Kidney capillary endothelial cell (primary cell): ENCODE measurements around the gene NECTIN3.

ENCODE experiments used
- DNase-seq: peaks from one replicate; pipeline ENCODE4 v3.0.0-alpha.2; 2018; ENCODE audit warnings: low spot score

NECTIN3 gene

DNA sequence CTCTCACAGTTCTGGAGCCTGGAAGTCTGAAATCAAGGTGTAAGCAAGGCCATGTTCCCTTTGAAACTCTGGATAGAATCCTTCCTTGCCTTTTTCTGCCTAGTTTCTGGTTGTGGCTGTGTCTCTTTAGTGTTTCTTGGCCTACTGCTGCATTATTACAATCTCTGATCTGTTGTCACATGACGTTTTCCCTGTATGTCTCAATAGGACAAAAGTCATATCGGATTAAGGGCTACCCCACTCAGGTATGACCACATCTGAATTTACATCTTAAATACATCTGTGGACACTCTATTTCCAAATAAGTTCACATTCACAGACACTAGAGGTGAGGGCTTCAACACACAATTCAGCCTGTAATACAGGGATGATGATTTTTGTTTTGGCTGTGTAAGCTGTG is 13.3 kb downstream of the NECTIN3 start:
- DNase-seq = no peak

DNA sequence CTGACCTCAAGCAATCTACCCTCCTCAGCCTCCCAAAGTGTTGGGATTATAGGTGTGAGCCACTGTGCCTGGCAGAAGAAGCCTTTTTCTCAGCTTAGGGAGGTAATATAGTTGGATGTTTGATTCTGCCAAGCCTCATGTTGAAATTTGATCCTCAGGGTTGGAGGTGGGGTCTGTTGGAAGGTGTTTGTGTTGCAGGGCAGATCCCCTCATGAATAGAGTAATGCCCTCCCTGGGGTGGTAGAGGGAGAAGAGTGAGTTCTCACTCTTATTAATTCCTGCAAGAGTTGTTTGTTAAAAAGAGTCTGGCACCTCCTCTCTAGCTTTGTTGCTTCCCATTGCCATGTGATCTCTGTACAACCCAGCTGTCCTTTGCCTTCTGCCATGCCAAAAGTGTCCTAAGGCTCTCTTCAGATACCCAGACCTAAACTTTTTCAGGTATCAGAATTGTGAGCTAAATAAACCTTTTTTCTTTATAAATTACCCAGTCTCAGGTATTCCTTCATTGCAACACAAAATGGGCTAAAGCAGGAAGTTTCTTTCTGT is 16.4 kb downstream of the NECTIN3 start:
- no peak for DNase-seq

DNA sequence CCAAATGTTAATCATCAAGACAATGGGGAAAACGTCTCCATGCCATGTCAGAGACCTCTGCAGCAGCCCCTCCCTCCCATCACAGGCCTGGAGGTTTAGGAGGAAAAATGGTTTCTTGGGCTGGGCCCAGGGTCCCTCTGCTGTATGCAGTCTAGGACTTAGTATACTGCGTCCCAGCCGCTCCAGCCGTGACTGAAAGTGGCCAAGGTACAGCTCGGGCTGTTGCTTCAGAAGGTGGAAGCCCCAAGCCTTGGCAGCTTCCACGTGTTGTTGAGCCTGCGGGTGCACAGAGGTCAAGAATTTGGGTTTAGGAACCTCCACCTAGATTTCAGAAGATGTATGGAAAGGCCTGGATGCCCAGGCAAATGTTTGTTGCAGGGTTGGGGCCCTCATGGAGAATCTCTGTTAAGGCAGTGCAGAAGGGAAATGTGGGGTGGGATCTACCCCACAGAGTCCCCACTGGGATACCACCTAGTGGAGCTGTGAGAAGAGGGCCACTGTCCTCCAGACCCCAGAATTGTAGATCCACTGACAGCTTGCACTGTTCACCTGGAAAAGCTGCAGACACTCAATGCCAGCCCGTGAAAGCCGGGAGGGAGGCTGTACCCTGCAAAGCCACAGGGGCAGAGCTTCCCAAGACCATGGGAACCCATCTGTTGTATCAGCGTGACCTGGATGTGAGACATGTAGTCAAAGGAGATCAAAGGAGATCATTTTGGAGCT is 25.0 kb downstream of the NECTIN3 start:
- DNase-seq = no peak

DNA sequence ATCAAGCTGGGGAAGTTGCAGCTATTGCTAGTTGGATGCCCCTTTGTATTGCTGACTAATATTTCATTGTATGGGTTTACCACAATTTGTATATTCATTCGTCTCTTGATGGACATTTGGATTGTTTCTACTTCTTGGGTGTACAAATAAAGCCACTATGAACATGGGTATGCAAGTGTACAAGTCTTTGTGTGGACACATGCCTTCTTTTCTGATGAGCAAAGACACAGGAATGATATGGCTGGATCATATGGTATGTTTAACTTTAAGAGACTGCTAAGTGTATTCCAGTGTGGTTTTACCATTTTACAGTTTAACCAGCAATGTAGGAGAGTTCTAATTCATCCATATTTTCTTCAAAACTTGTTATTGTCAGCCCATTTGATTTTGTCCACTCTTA is 32.2 kb downstream of the NECTIN3 start:
- no peak for DNase-seq

DNA sequence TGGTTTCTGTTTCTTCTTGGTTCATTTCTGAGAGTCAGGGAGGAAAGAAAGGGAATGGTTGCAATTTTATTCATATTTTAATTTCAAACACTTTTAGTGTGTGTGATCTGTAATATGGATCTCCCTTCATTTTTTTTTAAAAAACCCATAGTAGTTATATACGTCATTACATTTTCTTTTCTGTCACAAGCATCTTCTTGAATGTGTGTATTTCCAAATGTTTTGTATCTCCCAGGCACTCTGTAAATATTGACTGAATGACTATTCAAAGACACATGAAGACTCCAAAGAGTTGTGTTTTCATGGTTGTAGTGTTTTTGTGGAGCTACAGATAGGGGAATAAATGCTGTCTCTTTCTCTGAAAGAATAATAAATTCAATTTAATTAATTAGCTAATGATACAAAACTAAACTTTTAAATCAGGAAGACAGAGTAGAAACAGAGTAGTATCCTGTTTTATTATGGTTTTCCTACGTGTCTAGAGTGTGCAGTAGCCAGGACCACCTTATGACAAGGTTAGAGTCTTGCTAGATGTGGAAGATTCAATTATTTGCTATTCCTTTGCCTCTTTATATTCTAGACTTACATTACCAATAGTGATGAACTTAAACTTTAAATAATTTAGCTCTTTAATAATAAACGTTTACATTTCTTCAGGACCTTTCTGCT is 35.5 kb downstream of the NECTIN3 start:
- DNase-seq = no peak

DNA sequence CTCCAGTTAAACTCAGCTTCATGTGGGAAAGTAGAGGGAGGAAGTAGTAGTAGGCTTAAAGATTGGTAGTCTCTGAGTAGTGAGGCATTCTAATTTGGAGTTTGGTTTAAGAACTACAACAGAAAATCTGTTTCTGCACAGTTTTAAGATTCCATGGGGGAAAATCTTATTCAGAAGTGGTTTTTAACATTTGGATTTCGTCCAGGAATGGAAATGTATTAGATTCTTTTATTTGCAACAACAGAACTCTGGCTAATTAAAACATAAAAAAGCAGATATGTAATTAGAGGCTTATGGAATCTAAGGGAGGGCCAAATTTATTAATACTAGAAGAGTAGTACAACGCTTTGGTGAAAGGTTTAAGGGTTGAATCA is 36.0 kb downstream of the NECTIN3 start:
- DNase-seq = no peak

DNA sequence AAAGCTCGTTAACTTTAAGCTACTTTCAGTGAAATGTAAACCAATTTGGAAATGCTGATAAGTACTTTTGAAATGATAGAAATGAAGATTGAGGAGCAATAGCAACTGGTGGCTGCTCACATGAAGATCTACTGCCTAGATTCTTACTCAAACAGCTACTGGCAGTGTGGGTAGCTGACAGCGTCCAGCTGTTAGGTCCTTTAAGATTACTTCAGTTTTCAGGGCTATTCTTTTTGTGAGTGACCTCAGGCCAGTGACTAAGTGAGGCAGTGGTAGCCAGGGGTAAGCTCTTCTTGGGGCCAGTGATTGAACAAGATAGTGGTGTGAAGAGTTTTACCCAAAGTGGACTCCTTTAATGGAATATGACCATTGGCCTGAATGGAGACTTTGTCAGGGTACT is 41.3 kb downstream of the NECTIN3 start:
- no peak for DNase-seq

DNA sequence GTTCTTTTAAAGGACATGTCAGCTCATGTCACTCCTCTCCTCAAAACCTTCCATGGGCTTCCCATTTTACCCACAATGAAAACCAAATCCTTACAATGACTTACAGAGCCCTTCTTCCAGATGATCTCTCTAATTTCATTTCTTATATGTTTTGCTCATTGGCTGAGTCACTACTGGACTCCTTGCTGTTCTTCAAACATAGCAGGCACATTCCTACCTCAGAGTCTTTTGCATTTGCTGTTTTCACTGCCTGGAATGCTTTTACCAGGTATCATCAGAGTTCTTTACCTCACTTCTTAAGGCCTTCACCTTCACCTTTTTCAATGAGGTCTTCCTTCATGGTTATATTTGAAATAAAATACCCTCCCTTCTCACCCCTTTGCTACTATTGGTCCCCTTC is 57.3 kb downstream of the NECTIN3 start:
- no peak for DNase-seq

DNA sequence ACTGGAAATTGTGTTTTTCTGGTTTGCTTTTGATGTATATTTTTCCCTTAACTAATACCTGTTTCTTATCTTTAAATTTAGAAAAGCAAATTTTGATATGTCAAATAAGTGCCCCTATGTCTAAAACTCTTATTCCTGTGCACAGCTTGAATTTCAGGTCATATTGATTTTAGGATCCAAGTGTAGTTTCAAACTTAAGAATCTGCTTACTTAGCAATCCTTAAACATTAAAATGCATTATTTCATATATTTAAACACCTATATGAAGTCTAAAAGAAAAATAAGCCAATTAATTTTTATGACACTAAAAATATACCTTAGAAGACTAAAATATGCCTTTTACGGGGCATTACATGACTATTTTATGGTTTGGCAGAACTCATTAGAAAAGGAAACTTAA is 59.2 kb downstream of the NECTIN3 start:
- DNase-seq = no peak

DNA sequence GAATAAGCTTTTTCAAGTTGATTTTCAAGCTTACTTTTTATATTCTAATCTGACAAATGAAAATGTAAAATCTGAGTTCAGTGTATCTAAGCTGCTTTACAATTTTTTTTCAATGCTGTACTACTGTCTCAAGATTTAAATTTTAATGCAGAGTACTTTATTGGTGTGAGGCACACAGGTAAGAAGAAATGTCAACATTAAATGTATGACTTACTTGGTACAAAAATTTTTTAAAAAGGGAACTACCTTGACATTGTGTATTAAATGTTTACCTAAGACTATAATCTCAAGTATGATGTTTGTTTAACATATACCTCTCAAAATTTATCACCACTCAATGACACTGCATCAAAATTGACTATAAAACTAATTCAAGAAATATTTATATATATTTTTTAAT is 62.7 kb downstream of the NECTIN3 start:
- no peak for DNase-seq

DNA sequence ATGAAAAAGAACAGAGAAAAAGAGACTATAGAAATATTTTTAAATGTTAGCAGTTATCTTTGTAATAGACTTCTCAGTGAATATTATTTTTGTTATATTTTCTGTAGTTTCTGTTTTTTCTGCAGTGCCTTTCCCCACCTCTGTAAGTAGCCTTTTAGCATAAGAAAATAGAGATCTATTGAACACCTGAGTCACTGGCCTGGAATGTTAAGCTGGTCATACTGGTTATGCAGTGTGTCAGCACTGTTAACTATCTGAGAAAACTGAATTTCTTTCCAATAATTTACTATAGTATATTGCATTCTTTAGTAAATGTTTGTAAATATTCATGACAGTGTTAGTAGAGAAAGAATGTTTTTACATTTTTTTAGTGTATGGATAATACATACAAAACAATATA is 79.8 kb downstream of the NECTIN3 start:
- no peak for DNase-seq

DNA sequence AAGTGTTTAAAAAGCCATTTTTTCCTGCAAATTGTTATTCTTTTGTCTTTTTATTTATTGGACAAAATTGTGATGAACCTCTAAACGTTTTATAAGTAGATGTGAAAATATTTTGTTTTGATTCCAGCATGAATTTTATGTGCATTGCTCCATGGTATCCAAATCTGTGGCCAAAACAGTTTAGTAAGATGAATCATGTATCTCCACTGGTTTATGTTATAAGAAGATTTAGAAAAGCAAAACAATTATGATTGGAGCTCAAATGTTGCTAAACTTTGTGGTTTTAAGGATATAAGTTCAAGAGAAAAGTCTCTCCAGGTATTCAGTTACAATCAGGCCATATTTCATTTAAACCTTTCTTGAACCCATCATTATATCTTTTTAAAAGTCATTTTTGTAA is 80.9 kb downstream of the NECTIN3 start:
- DNase-seq = no peak

DNA sequence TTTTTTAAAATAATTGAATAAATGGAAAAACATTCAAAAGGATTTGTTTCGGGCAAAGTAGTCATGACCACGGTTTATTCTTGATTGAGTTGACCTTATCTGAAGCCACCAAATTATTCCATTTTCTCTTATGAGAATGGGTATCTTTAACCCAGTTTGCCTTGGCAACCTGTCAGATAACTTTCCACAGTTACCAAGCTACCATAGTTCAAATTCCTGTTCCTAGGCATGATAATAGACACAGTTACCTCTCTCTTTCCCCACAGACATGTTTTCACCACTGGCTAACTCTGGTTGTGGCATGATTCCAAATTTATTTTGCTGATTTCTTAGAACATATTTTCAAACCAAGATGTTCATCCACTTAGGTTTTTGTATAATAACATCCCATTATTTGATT is 84.9 kb downstream of the NECTIN3 start:
- no peak for DNase-seq

DNA sequence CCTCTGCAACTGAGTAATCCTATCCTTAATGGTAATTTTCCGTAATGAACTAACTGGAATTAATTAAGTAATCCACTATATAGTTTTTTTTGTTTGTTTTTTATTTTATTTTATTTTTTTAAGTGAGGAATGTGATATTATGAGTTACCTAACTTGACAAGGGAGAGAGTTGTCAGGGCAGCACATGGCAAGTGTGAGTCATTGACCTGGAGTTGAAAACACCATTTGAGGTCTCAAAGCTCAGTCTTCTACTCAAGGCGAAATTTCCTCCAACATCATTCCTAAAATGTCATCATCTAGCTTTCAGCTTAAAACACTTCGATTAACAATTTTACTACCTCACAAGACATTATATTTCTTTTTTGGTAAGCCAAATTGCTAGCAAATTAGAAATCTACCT is 87.8 kb downstream of the NECTIN3 start:
- DNase-seq = no peak

DNA sequence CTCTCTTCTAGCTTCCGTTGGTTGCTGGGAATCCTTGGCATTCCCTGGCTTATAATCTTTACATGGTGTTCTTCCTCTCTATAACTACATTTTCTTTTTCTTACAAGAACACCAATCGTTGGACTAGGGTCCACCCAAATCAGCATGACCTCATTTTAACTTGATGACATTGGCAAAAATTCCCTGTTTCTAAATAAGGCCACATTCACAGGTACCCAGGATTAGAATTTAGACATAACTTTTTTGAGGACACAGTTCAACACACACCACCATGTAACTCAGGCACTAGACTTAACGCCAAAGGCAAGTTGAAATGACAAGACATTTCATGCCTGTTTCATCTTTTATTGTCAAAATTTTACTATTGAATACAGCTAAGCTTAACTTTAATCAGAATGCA is 93.0 kb downstream of the NECTIN3 start:
- DNase-seq = no peak

DNA sequence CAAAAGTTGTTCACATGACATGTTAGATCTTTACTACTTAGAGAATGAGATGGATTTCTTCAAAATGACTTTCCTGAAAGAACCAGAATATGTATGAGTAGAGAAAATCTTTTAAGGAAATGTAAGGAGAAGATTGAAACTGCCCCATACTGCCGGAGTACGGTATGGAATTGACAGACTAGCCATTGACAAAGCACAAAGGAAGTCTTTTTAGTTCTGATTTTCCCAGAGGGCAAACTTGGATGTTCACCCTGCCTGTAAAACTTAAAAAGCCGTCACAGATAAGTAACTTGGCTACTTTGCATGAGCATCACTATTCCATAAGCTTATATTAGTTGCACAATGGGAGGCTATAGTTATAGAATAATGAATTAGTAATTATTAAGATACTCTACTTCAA is 93.8 kb downstream of the NECTIN3 start:
- no peak for DNase-seq

DNA sequence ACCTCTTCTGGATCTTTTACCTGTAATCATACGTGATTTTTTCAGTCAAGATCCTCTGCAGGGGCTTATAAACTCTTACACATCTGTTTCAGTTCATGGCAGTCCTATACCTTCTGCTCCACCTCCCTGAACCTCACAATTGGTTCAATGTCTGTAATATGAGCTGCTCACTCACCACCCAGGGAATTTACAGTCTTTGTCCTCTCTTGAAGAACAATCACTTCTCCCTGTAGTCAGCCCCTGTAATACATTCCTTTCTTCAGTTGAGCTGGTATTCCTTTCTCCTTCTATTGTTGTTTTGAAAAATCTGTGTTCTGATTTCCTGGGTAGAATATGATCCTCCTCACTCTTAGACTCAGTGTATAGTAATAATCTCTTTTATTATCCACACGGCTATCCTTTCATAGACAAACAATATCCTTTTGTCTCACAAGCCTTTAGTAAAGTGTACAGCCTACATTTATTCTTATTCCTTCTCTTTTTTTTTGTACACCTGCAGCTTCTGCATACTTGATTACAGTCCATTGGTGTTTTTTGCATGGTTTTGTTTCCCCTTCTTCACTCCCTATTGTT is 101.8 kb downstream of the NECTIN3 start:
- no peak for DNase-seq

DNA sequence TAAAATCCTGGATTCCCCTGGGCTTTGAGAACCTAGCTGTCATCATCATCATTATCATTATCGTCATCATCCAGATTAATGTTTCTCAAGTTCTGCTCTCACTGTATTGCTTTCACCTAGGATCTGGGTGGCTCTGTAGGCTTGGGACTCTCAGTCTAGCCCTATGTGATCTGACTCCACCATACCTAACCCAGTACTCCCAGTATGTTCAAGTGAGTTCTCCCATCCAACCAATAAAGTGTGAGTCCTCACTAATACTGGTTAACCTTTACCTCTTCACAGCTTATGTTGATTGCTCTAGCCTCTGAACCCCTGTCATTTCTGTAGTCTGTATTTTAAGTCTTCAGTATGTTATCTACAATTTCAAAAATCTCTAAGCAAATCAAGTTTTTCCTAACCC is 102.3 kb downstream of the NECTIN3 start:
- no peak for DNase-seq

DNA sequence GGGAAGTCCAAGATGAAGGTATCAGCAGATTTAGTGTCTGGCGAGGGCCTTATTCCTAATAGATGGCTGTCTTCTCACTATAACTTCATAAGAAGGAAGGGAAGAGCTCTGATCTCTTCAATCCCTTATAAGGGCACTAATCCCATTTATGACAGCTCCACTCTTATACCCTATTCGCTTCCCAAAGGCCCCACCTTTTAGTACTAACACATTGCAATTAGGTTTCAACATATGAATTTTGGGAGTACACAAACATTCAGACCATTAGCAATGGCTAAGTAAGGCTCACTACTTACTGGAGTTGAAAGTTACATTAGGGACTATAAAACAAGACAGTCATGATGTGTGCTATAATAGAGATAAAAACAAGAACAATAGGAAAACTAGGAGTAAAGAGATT is 118.9 kb downstream of the NECTIN3 start:
- DNase-seq = no peak

DNA sequence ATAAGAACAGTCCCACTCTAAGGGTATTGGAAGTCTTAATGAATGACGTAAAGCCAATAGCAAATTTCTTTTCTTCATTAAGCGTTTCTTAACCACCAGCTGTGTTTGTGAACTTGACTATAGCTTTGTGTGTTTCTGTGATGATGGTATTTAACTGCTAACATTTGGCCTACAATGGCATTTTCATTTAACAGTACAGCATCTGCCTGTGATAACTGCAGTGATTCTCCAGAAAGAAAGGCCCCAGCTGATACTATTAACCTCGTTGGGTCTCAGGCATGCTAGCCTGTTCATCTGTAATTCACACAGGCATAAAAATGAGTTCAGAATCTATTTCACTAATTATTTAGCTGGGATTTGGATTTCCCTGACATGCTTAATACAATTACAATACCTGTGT is 121.9 kb downstream of the NECTIN3 start:
- no peak for DNase-seq

DNA sequence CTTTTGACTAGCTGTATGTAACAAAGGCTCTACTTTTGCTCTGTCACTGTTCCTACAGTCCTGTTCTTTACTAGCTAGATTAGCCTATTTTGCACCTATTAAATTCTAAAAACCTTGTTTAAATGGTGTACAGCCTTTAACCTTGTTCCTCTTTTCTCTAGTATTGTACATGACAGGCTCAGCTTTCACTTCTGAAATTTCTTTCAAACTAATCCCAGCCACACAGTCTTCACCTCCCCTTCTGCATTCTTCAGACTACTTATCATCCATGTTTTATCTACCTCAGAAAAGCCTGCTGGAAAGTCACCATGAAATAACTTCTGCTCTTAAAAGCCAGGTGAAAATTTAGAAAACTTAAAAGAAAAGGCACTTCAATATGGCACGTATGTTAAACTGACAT is 122.4 kb downstream of the NECTIN3 start:
- DNase-seq = no peak

DNA sequence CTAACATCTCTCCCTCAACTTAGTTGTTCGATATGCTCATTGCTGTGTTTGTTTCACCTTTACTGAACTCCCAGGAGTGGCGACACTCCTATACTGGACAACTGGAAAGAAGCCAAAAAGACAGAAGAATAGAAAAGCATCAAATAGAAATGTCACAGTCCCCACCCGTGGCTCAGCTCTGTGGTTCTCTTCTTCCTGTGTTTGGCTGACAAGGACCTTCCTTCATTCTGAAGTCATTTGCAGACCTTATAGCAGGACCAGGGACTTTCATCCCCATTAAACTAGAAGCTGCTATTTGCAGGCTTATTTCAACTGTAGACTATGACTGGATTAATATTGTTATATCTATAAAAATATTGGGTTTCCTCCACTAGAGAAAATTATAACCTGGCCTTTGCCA is 125.9 kb downstream of the NECTIN3 start:
- no peak for DNase-seq

DNA sequence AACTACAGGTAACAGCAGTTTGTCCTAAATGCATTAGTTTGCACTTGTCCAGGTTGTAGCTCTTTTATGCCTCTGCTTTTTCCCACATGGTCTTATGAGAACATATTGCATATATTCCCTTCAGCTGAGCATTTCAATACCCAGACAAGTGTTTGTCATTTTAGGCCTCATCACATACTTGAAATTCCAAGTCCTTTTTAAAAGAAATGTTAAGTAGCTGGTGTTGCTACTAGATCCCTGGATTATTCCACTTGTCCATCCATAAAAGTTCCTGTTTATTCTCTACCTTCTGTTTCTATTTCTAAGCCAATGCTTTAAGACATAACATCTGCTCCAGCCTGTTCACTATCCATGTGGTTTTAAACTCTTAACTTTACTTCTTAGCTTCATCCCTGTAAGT is 128.4 kb downstream of the NECTIN3 start:
- DNase-seq = no peak
